Upper lobe of left lung (tissue), 4 donors: ENCODE results near the gene DOC2B.

ENCODE experiments used
- CTCF ChIP-seq, 6 experiments: fragments of 450-650 bp in 4 of 6; fragments of 200-600 bp in 2 of 6; sonication (generic) in 2 of 6; IDR thresholded peaks; one replicate each; pipeline ENCODE4 v1.5.1; 2016 to 2019; ENCODE audit warnings: antibody characterized with exemption in 6 of 6
- POLR2AphosphoS5 ChIP-seq, 2 donors: sonication (generic); formaldehyde crosslinking; IDR thresholded peaks; one replicate each; pipeline ENCODE4 v1.5.1; 2017; ENCODE audit warnings: antibody characterized with exemption in 2 of 2

GRCh38 chr17:216625-217024 lies 35.2 kb upstream of the DOC2B start:
- TF ChIP-seq POLR2AphosphoS5 (IDR thresholded peaks at IDR 0.05) (no peak), CTCF (IDR thresholded peaks at IDR 0.05) (no peak)
